HepG2 (cell line): Measurements from ENCODE around the gene KIAA1755. TPM values are rescaled to one million over a fixed set of nuclear protein-coding genes. Genes with fewer than 3 reads are reported as not detected.

ENCODE experiments used
- ATAC-seq: fragments of 200-7000 bp; cut with Tn5 transposase; 3 replicates; pipeline ENCODE4 v1.9.1; 2020; ENCODE audit warnings: mild to moderate bottlenecking, moderate library complexity
- BruUV-seq: library from RNA; stranded (reverse); fragments of 400-500 nt; replicated peaks from 2 replicates; lab custom pipeline; 2021; lab: Mats Ljungman, UMichigan
- CTCF ChIA-PET: fragments of 300-600 bp; formaldehyde crosslinking; extraction: SDS; loops from one replicate; lab custom pipeline; 2021; ENCODE audit warnings: low total read pairs, inconsistent platforms, low intra/inter-chr PET ratio; lab: Yijun Ruan, JAX
- POLR2A ChIA-PET: fragments of 350-600 bp; sonication (Branson Sonifier 250); formaldehyde crosslinking; loops from one replicate; lab custom pipeline; 2020; ENCODE audit warnings: antibody characterized with exemption, inconsistent platforms; lab: Yijun Ruan, JAX
- DNase-seq: peaks from one replicate; pipeline ENCODE4 v3.0.0-alpha.2; 2015; ENCODE audit warnings: low spot score
- FAIRE-seq: peaks from 3 replicates; lab custom pipeline; 2011; peaks lifted over from hg19 to GRCh38; lab: Jason Lieb, UNC
- H2AFZ ChIP-seq: one replicate; pipeline ENCODE4 v1.6.1; 2011; ENCODE audit warnings: low read length, inconsistent platforms
- H3K27ac ChIP-seq: fragments of 300-600 bp; 3 replicates; pipeline ENCODE4 v1.8.0; 2011; ENCODE audit warnings: mixed run types, mild to moderate bottlenecking, mixed read lengths, low read length, inconsistent platforms; ENCODE audit not compliant: insufficient read depth; ENCODE audit errors: extremely low read length
- H3K27me3 ChIP-seq, 2 experiments: fragments of 200-600 bp in 1 of 2; 2 replicates in 1 of 2; 3 replicates in 1 of 2; pipeline versions ENCODE4 v1.6.0 to v1.8.0; 2011; ENCODE audit warnings: low read length in 2 of 2, mild to moderate bottlenecking in 2 of 2, moderate library complexity in 2 of 2, inconsistent platforms in 1 of 2; ENCODE audit not compliant: insufficient read depth in 2 of 2, control insufficient read depth in 1 of 2
- H3K36me3 ChIP-seq, 2 experiments: fragments of 200-600 bp in 1 of 2; replicated peaks in 1 of 2; 2 replicates in 1 of 2; 3 replicates in 1 of 2; pipeline versions ENCODE4 v1.5.1 to v1.8.0; 2011; ENCODE audit warnings: low read length in 2 of 2, inconsistent platforms in 1 of 2; ENCODE audit not compliant: insufficient read depth in 2 of 2, control insufficient read depth in 1 of 2
- H3K4me1 ChIP-seq: 2 replicates; pipeline ENCODE4 v1.5.1; 2012; ENCODE audit warnings: low read length, inconsistent platforms; ENCODE audit not compliant: insufficient read depth
- H3K4me2 ChIP-seq: 2 replicates; pipeline ENCODE4 v1.6.0; 2011; ENCODE audit warnings: low read depth, low read length, inconsistent platforms
- H3K4me3 ChIP-seq, 3 experiments: fragments of 200-600 bp in 1 of 3; sonication (generic), shearing (Covaris generic) in 1 of 3; replicated peaks in 1 of 3; 2 replicates each; pipeline ENCODE4 v1.5.1; 2011 to 2016; ENCODE audit warnings: low read length in 3 of 3, inconsistent platforms in 2 of 3, low read depth in 2 of 3, mild to moderate bottlenecking in 2 of 3, control low read depth in 1 of 3, mixed read lengths in 1 of 3; ENCODE audit not compliant: insufficient read depth in 1 of 3
- H3K79me2 ChIP-seq: one replicate; pipeline ENCODE4 v1.6.1; 2011; ENCODE audit warnings: low read length, inconsistent platforms; ENCODE audit not compliant: insufficient read depth
- H3K9ac ChIP-seq: 2 replicates; pipeline ENCODE4 v1.6.0; 2011; ENCODE audit warnings: mild to moderate bottlenecking, low read depth, low read length, inconsistent platforms; ENCODE audit not compliant: insufficient read depth
- H3K9me3 ChIP-seq: 2 replicates; pipeline ENCODE4 v1.5.1; 2012; ENCODE audit warnings: mild to moderate bottlenecking, low read length
- H4K20me1 ChIP-seq: 2 replicates; pipeline ENCODE4 v1.6.0; 2011; ENCODE audit warnings: inconsistent platforms, mild to moderate bottlenecking, low read length, moderate library complexity; ENCODE audit not compliant: insufficient read depth
- HMG20B ChIP-seq: conservative IDR thresholded peaks from 2 replicates; pipeline ENCODE4 v1.6.1; 2016; ENCODE audit warnings: missing genetic modification reagents, missing compliant biosample characterization
- ISL2 ChIP-seq: sonication (generic); formaldehyde crosslinking; IDR thresholded peaks from 2 replicates; pipeline ENCODE4 v1.5.0; 2020; ENCODE audit warnings: missing genetic modification reagents
- NFIC ChIP-seq: IDR thresholded peaks from 2 replicates; pipeline ENCODE4 v1.6.1; 2012; ENCODE audit warnings: mild to moderate bottlenecking, low read length, inconsistent platforms
- REPIN1 ChIP-seq: sonication (generic); formaldehyde crosslinking; IDR thresholded peaks from 2 replicates; pipeline ENCODE4 v1.8.0; 2022; ENCODE audit warnings: missing genetic modification reagents, low read depth, mild to moderate bottlenecking, borderline replicate concordance
- WIZ ChIP-seq: sonication (generic); formaldehyde crosslinking; IDR thresholded peaks from 2 replicates; pipeline ENCODE4 v1.5.1; 2020; ENCODE audit warnings: mild to moderate bottlenecking, missing genetic modification reagents
- YEATS4 ChIP-seq: sonication (generic); formaldehyde crosslinking; IDR thresholded peaks from 2 replicates; pipeline ENCODE4 v1.4.0; 2020; ENCODE audit warnings: missing genetic modification reagents, borderline replicate concordance
- ZBTB33 ChIP-seq: sonication (generic); formaldehyde crosslinking; IDR thresholded peaks from 2 replicates; pipeline ENCODE4 v1.4.0; 2020; ENCODE audit warnings: missing genetic modification reagents
- ZBTB7A ChIP-seq: sonication (generic); formaldehyde crosslinking; IDR thresholded peaks from 2 replicates; pipeline ENCODE4 v1.8.0; 2022; ENCODE audit warnings: mild to moderate bottlenecking, missing genetic modification reagents
- ZHX2 ChIP-seq, 2 experiments: sonication (generic) in 1 of 2; formaldehyde crosslinking in 1 of 2; IDR thresholded peaks; 2 replicates each; pipeline versions ENCODE4 v1.6.1 to v1.9.0; 2014 to 2022; ENCODE audit warnings: antibody characterized with exemption in 1 of 2, borderline replicate concordance in 1 of 2, inconsistent platforms in 1 of 2, low read depth in 1 of 2, missing genetic modification reagents in 1 of 2
- ZNF431 ChIP-seq: sonication (generic); formaldehyde crosslinking; IDR thresholded peaks from 2 replicates; pipeline ENCODE4 v1.9.0; 2022; ENCODE audit warnings: missing genetic modification reagents, low read depth, mild to moderate bottlenecking, borderline replicate concordance
- WGBS: methylation state at CpG from one replicate; pipeline ENCODE4 v1.1.6; 2017; ENCODE audit warnings: low lambda C conversion rate; 5-methylcytosine and 5-hydroxymethylcytosine counted together
- in situ Hi-C: cut with HindIII; loops from 2 replicates; pipeline ENCODE4 v1.10.0; 2017; ENCODE audit warnings: low pct_unique_long_range_greater_than_20kb; ENCODE audit not compliant: extremely low pct_ligation_motif_present
- intact Hi-C: fragments of 100-400 bp; cut with micrococcal nuclease; formaldehyde crosslinking; loops from one replicate; pipeline ENCODE4 v1.10.0; 2022; ENCODE audit not compliant: unreplicated experiment
- polyA plus RNA-seq, 8 experiments: library from polyadenylated mRNA; depleted of rRNA in 3 of 8; stranded (reverse) in 7 of 8; unstranded in 1 of 8; fragments of >200 nt; fragmentation: Illumina TruSeq in 4 of 8; extraction: Trizol in 4 of 8; gene quantifications; 2 replicates each; pipeline versions ENCODE4 v1.2.1 to v1.2.3, GENCODE V29; 2011 to 2016; ENCODE audit warnings: low read depth in 4 of 8, missing spikeins in 1 of 8, mixed read lengths in 1 of 8; ENCODE audit not compliant: insufficient read depth in 1 of 8
- total RNA-seq, 5 experiments: library from RNA; depleted of rRNA; stranded (reverse); fragments of >200 nt; fragmentation: Illumina TruSeq; extraction: Trizol; gene quantifications; 2 replicates each; pipeline ENCODE4 v1.2.3, GENCODE V29; 2016; ENCODE audit warnings: low read depth in 1 of 5
- TF ChIP-seq, protein P1 (sequence below): sonication (generic); formaldehyde crosslinking; IDR thresholded peaks from 2 replicates; pipeline ENCODE4 v1.5.1; 2020; ENCODE audit warnings: mild to moderate bottlenecking, missing genetic modification reagents, borderline replicate concordance
- TF ChIP-seq, protein P2 (sequence below): sonication (generic); formaldehyde crosslinking; IDR thresholded peaks from 2 replicates; pipeline ENCODE4 v1.4.0; 2020; ENCODE audit warnings: missing genetic modification reagents

KIAA1755 gene
- total and polyA plus RNA-seq, 2 of the 13 experiments (the other 11 are each of a cell fraction or from before 2014, with no cell fraction given), result 0.04 TPM; not detected in 1

GRCh38 chr20:38167328-38167850, 93.1 kb downstream of the KIAA1755 start:
- H3K4me3 ChIP-seq, result peak overlapping the region in 1 of 3 experiments; percentile 48; a peak in 1 of 6 replicates
- H3K79me2 ChIP-seq, result no peaks in the 10 kb centered on the region
- BruUV-seq, result no TSS peak
- H2AFZ ChIP-seq, result no peak overlapping the region
- H3K4me2 ChIP-seq, result peak overlapping the region; percentile 85
- H3K9me3 ChIP-seq, result no peaks in the 10 kb centered on the region
- no peak for DNase-seq
- ChIA-PET CTCF (interaction anchor here (3.4 to 4.4 kb wide), 2 partner anchors 94 to 109 kb away, joined by 28 to 54 read pairs; no protein-coding TSS in a partner anchor), POLR2A (interaction anchor here (1.3 to 5.0 kb wide), 5 partner anchors 24 to 134 kb away, joined by 3 to 33 read pairs (median 6); partner anchors contain the start of genes RPRD1B and TTI1)
- ATAC-seq, result no peak
- intact Hi-C loops, result no loop called here
- 38% methylated on average over 8 of the region's 8 CpGs for WGBS
- no peak for FAIRE-seq
- H3K9ac ChIP-seq, result no peak overlapping the region
- H3K27me3 ChIP-seq, result no peaks in the 10 kb centered on the region
- in situ Hi-C loops, result loop anchor here (5.0 kb wide), 1 partner anchor 110 kb away; no protein-coding TSS in a partner anchor
- no peaks in the 10 kb centered on the region for H4K20me1 ChIP-seq
- no peak overlapping the region for H3K27ac ChIP-seq
- H3K4me1 ChIP-seq, result peaks cover 98% of the 10 kb centered on the region
- H3K36me3 ChIP-seq, result no peaks in the 10 kb centered on the region
- TF ChIP-seq WIZ (CRISPR knock-in tag) (no peak), NFIC (no peak), REPIN1 (CRISPR knock-in tag) (no peak), YEATS4 (CRISPR knock-in tag) (0 out of 2 replicates have a peak, but pooled peaks have one; percentile 4), ISL2 (CRISPR knock-in tag) (no peak), ZBTB7A (CRISPR knock-in tag) (no peak), ZBTB33 (no peak), ZNF431 (CRISPR knock-in tag) (0 out of 2 replicates have a peak, but pooled peaks have one; percentile 5), ZHX2 (IDR thresholded peaks at IDR 0.05; ENCODE audit: low read depth) (no peak), ZHX2 (CRISPR knock-in tag; IDR thresholded peaks at IDR 0.05; ENCODE audit: borderline replicate concordance) (no peak), HMG20B (CRISPR knock-in tag) (no peak)
- TF ChIP-seq, protein P1, sequence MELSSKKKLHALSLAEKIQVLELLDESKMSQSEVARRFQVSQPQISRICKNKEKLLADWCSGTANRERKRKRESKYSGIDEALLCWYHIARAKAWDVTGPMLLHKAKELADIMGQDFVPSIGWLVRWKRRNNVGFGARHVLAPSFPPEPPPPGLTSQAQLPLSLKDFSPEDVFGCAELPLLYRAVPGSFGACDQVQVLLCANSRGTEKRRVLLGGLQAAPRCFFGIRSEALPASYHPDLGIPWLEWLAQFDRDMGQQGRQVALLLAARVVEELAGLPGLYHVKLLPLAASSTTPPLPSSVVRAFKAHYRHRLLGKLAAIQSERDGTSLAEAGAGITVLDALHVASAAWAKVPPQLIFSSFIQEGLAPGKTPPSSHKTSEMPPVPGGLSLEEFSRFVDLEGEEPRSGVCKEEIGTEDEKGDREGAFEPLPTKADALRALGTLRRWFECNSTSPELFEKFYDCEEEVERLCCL (CRISPR knock-in tag), result no peak
- TF ChIP-seq, protein P2, sequence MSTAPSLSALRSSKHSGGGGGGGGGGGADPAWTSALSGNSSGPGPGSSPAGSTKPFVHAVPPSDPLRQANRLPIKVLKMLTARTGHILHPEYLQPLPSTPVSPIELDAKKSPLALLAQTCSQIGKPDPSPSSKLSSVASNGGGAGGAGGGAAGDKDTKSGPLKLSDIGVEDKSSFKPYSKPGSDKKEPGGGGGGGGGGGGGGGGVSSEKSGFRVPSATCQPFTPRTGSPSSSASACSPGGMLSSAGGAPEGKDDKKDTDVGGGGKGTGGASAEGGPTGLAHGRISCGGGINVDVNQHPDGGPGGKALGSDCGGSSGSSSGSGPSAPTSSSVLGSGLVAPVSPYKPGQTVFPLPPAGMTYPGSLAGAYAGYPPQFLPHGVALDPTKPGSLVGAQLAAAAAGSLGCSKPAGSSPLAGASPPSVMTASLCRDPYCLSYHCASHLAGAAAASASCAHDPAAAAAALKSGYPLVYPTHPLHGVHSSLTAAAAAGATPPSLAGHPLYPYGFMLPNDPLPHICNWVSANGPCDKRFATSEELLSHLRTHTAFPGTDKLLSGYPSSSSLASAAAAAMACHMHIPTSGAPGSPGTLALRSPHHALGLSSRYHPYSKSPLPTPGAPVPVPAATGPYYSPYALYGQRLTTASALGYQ (CRISPR knock-in tag), result no peak
